Measurements from ENCODE around the gene LHFPL6. TPM values are rescaled to one million over a fixed set of nuclear protein-coding genes. Genes with fewer than 3 reads are reported as not detected.

Gene LHFPL6
- total RNA-seq, 3 donors from 2014 or later: 4.9 to 26.1 (median 8.3) TPM

DNA sequence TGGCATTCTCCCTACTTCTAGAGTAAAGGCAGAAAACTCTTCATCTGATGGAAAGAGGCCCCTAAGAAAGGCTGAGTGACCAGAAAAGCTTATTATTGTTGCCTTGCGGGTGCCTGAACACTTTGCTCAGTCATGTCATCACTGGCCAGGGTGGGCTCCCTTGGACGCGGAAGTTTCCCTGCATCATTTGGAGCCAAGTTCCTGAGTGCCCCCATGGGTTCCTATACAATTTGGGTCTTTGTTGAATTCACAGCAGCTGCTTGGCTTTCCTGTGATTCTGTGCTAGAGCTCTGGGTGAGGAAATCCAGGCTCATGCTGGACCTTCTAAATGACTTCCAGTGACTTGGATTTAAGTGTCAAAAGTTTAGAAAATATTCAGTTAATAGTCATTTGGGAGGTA lies 232.9 kb downstream of the LHFPL6 start:
- Histone ChIP-seq H3K9me3 (no peaks in the 10 kb centered on the region), H3K4me3 (no peak overlapping the region), H3K36me3 (ENCODE audit: low read depth) (no peaks in the 10 kb centered on the region), H3K4me1 (ENCODE audit: low read depth) (no peaks in the 10 kb centered on the region)
- intact Hi-C loops (cut with DNase I, micrococcal nuclease): no loop called here
- DNase-seq (no peak), ATAC-seq (no peak)
- no peak for TF ChIP-seq CTCF (IDR thresholded peaks at IDR 0.05)

DNA sequence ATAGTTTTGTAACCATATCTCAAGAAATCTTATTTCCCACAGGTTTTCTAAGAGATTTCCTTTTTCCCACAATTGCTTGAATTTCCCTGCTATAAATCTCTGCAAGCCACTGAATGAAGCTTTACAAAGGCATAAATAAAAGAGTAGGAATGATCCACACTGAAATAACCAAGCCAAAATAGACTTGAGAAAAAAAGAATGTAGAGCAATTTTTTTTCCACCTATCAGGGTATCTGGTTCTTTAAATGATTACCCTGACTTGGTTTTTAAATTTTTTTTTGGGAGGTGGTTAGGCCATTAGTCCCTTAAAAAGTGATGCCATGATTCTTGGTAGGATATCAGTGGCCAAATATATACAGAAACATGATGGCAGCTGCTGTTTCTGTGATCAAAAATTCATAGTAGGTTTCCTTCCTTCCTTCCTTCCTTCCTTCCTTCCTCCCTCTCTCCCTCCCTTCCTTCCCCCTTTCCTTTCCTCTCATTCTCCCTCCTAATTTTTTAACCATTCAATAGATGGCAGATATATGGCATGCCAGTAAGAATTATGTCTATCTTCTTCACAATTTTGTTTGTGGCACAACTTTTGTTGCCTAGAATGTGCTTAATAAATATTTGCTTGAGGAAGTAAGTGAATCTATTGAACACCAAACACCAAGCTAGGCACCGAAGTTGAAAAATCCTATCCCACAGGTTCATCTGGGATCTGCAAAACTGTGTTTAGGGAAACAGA lies 233.7 kb downstream of the LHFPL6 start:
- intact Hi-C loops (cut with DNase I, micrococcal nuclease): no loop called here
- ATAC-seq (no peak), DNase-seq (no peak)
- no peak for TF ChIP-seq CTCF (IDR thresholded peaks at IDR 0.05)
- Histone ChIP-seq H3K4me3 (no peak overlapping the region), H3K4me1 (ENCODE audit: low read depth) (no peaks in the 10 kb centered on the region), H3K36me3 (ENCODE audit: low read depth) (no peaks in the 10 kb centered on the region), H3K9me3 (no peaks in the 10 kb centered on the region)

DNA sequence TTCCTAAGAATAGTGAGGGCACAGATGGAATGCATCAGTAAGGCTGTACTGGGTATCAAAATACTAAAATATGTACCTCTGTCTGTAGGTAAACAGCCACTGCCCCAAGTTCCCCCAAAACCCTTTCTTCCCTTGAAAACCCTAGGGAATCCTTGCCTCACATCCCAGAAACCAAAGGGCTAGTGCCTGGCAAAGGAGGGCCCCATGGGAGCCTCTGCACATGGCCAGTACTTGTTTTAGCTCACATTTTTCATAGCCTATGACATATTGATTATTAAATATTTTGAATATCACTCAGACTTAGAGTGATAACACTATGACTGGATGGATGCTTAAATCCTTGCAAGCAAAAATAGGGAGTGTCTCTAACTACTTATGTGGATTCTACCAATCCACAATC lies 237.1 kb downstream of the LHFPL6 start:
- Histone ChIP-seq H3K36me3 (ENCODE audit: low read depth) (no peaks in the 10 kb centered on the region), H3K4me1 (ENCODE audit: low read depth) (no peaks in the 10 kb centered on the region), H3K4me3 (no peak overlapping the region), H3K9me3 (no peaks in the 10 kb centered on the region)
- no peak for TF ChIP-seq CTCF (IDR thresholded peaks at IDR 0.05)
- ATAC-seq (no peak), DNase-seq (no peak)
- intact Hi-C loops (cut with DNase I, micrococcal nuclease): no loop called here

- H3K9me3 ChIP-seq: no peaks in the 10 kb centered on the region
- intact Hi-C loops (cut with DNase I, micrococcal nuclease): no loop called here
- H3K4me3 ChIP-seq: no peak overlapping the region
- ATAC-seq (no peak), DNase-seq (no peak)
- no peak for TF ChIP-seq CTCF (IDR thresholded peaks at IDR 0.05)
- H3K36me3 ChIP-seq (ENCODE audit: low read depth): no peaks in the 10 kb centered on the region
- no peaks in the 10 kb centered on the region for H3K4me1 ChIP-seq (ENCODE audit: low read depth)
These were observed 238.0 kb downstream of the LHFPL6 start for GRCh38 chr13:39364947-39365468.

- no peak overlapping the region for H3K4me3 ChIP-seq
- no peaks in the 10 kb centered on the region for H3K9me3 ChIP-seq
- ATAC-seq (no peak), DNase-seq (no peak)
- H3K4me1 ChIP-seq (ENCODE audit: low read depth): no peaks in the 10 kb centered on the region
- TF ChIP-seq CTCF (IDR thresholded peaks at IDR 0.05): no peak
- intact Hi-C loops (cut with DNase I, micrococcal nuclease): no loop called here
- H3K36me3 ChIP-seq (ENCODE audit: low read depth): no peaks in the 10 kb centered on the region
These were observed 239.6 kb downstream of the LHFPL6 start for GRCh38 chr13:39363382-39363772.
